Keratinocyte (primary cell): ENCODE results near the gene UNC13C.

Source experiments
- EZH2 ChIP-seq: IDR thresholded peaks from one replicate; pipeline ENCODE4 v1.6.1; 2012; ENCODE audit warnings: inconsistent platforms, mild to moderate bottlenecking, low read length, moderate library complexity
- TF ChIP-seq, protein P1 (sequence below), 3 experiments: IDR thresholded peaks in 1 of 3; conservative IDR thresholded peaks in 1 of 3; optimal IDR thresholded peaks in 1 of 3; 2 replicates in 2 of 3; 3 replicates in 1 of 3; pipeline versions ENCODE3 to v1.5.1; 2011; ENCODE audit warnings: low read length in 3 of 3, mild to moderate bottlenecking in 3 of 3, moderate library complexity in 2 of 3, control low read depth in 1 of 3, inconsistent platforms in 1 of 3; ENCODE audit not compliant: insufficient read depth in 2 of 3; ENCODE audit errors: extremely low read depth in 1 of 3

DNA sequence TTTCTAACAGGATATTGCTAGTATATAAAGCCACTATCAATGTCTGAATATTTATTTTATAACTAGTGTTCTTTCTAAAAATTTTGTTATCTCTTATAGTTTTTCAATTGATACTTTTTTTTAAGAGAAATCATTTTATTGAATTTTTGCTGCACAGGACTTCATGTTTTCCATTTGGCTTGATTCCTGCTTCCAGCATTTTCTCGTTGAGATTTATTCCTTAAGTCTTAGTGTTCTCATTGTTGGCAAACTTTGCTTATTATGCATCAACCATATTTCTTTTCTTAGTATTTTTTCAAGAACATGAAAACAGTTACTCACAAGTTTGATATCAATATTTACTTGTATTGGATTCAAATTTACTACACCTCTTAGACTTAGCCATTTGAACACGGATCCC is 113.4 kb downstream of the UNC13C start:
- TF ChIP-seq, protein P1, sequence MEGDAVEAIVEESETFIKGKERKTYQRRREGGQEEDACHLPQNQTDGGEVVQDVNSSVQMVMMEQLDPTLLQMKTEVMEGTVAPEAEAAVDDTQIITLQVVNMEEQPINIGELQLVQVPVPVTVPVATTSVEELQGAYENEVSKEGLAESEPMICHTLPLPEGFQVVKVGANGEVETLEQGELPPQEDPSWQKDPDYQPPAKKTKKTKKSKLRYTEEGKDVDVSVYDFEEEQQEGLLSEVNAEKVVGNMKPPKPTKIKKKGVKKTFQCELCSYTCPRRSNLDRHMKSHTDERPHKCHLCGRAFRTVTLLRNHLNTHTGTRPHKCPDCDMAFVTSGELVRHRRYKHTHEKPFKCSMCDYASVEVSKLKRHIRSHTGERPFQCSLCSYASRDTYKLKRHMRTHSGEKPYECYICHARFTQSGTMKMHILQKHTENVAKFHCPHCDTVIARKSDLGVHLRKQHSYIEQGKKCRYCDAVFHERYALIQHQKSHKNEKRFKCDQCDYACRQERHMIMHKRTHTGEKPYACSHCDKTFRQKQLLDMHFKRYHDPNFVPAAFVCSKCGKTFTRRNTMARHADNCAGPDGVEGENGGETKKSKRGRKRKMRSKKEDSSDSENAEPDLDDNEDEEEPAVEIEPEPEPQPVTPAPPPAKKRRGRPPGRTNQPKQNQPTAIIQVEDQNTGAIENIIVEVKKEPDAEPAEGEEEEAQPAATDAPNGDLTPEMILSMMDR (optimal IDR thresholded peaks at IDR 0.05 in 1 of 3, IDR thresholded peaks at IDR 0.05 in 1 of 3, conservative IDR thresholded peaks at IDR 0.05 in 1 of 3; ENCODE audit: extremely low read depth in 1 of 3, insufficient read depth in 2 of 3, low read length in 3 of 3): no peak
- TF ChIP-seq EZH2: no peak
